NAMALWA (cell line): Measurements from ENCODE around the gene NCOA3.

Experiments
- DNase-seq: peaks from one replicate; pipeline ENCODE4 v3.0.0-alpha.2; 2015; ENCODE audit warnings: low spot score

The NCOA3 gene

DNA sequence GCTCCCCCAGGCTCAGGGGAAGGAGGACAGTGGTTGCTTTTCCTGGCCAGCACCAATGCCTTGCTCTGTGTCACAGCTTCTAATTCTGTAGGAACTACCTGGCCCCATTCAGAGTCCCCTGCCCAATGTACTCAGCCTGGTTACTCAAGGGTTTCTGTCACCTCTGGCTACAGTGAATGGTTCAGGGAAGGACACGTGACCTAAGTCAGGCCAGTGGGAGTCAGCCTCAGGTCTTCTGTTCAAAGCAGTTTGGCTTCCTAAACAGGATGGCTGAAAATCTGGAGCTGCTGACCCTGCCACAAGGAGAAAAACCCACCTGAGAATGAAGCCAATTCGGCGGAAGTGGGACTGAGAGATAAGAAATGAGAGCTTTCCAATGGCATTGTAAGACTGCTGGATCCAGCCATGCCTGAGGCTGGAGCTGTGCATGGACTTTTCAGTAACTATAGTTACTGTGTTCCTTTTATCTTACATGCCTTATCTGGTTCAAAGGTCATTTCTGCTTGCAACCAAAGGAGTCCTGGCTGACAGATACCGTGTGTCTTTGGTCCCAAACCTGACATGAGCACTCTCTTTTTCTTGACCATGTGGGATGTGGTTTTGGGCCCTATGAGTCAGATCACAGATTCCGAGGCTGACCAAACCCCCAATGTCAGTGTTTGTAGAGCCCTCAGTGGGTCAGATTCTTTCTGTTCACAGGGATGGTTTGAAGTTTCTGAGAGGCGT is 179.3 kb downstream of the NCOA3 start:
- no peak for DNase-seq

DNA sequence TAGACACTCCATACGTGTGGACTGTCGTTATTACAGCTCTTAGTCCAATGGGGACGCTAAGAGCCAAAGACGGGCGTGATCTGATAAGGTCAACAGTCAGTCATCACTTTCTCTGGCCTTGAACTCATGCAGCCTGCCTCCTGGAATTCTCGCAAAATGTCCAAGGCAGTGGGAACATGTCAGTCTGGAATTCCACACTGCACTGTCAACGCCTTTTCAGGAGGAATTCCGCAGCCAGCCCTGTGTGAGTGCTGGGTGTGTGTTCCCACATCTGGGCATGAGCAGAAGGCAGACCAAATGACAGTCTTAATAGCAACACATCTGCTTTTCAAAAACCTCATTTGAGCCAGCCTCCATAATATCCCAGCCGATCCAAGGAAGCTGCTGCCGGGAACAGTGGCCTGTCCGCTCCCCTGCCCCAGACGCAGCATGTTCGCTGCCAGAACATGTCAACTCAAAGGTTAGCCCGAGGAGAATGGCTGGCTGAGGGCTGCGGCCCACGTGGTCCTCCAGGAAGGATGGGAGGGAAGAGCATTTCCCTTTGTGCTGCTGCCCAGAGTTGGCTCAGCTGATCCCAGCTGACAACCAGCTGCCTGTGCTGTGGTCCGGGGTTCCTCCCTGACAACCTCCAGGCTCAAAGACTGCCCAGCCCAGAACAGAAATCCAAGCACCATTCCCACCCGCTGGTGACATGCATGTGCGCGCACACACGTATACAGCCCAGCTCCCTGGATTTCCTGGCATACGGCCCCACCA is 180.5 kb downstream of the NCOA3 start:
- DNase-seq: no peak

DNA sequence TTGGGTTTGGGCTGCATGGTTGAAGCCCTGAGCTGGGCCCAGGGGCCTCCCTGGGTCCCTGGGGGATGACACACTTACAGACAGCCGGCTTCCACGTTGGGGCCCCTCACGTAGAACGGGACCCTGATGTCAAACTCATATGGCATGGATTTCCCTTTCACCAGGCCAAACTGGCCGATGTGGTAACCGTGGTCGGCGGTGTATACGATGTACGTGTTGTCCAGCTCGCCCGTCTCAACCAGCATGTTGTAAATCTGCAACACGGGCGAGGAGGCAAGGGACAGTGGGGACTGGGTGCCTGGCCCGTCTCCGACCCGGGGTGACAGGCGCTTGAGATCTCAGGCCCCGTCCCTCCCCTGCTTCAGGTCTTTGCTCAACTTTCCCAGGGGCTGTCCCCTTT is 181.2 kb downstream of the NCOA3 start:
- no peak for DNase-seq

DNA sequence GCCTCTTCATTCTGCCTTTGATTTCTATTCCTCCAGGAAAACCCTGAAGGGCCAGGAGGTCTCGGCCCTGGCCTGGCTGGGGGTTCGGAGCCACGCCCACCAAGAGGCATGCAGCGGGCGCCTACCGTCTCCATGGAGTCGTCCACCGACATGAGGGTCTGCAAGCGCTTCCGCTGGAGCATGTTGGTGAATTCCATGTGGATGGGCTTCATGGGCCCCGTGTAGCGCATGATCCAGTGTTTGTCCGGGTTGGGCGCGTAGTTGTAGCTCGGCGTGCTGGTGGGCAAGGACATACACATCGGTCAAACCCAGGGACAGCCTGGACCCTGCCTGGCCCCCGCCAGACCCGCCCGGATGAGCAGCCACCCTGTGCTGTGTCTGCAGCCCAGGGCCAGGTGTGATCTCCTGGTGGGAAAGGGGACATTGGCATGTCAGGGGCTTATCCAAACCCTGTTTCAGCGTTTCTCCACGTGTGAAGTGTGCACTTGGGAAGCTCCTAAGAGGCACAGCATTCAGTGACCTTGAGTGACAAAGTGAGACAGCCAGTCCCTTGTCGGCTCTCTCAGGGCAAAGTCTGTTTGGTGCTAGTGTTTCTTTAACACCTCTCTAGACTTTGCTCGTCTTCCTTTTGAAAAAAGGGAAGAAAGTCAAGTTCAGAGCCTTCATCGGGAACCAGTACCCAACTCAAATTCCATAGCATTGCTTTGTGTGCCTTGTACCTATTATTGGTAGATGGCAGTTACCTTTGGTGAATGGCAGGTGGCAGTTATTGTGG is 182.8 kb downstream of the NCOA3 start:
- no peak for DNase-seq

DNA sequence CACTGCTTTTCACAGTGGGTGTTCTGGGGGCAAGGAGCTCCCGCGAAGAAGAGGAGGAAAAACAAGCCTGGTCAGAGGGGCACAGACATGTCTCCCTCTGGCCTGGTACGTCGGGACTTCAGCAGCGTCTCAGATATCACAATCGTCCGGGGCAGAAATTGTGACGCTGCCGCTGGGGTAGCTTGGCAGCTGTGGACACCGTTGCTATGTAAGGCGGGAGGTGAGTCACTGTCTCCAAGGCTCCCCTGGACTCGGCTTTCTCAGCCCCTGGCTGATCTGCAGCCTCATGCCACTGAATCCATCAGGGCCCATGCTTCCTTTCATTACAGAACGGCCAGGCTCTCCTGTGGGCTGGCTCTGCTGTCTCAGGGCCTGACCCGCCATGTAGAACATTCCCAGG is 184.9 kb downstream of the NCOA3 start:
- no peak for DNase-seq

DNA sequence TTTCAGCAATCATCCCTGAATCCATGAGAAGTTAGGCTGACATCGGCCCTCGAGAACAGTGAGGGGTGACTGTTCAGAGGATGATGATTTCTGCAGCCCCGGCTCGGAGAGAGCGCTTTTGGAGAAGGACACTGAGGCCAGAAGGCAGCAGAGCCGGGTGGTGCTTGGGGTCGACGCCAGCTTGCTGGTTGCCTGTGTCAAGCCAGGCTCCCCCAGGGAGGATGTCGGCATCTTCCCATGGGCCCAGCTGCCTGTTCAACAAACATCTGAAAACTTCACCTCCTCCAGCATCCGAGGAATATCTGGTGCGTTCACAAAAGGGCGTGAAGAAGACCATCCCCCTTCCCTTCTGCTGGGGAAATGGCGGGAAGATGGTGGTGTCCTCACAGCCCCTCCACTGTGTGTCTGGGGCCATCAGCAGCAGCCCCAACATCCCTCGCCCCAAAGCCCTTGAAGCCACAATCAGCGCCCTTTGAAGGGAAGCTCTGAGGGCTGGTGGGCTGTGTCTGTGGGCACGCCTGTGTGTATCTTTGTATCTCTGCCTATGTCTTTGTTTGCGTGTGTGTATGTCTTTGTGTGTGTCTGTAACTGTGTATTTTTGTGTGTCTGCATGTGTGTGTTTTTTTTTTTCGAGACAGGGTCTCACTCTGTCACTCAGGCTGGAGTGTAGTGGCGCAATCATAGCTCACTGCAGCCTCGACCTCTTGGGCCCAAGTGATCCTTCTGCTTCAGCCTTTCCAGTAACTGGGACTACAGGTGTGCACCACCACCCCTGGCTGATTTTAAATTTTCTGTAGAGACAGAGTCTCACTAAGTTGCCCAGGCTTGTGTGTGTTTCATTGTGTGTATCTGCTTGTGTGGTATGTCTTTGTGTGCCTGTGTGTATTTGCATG is 185.7 kb downstream of the NCOA3 start:
- DNase-seq: no peak

DNA sequence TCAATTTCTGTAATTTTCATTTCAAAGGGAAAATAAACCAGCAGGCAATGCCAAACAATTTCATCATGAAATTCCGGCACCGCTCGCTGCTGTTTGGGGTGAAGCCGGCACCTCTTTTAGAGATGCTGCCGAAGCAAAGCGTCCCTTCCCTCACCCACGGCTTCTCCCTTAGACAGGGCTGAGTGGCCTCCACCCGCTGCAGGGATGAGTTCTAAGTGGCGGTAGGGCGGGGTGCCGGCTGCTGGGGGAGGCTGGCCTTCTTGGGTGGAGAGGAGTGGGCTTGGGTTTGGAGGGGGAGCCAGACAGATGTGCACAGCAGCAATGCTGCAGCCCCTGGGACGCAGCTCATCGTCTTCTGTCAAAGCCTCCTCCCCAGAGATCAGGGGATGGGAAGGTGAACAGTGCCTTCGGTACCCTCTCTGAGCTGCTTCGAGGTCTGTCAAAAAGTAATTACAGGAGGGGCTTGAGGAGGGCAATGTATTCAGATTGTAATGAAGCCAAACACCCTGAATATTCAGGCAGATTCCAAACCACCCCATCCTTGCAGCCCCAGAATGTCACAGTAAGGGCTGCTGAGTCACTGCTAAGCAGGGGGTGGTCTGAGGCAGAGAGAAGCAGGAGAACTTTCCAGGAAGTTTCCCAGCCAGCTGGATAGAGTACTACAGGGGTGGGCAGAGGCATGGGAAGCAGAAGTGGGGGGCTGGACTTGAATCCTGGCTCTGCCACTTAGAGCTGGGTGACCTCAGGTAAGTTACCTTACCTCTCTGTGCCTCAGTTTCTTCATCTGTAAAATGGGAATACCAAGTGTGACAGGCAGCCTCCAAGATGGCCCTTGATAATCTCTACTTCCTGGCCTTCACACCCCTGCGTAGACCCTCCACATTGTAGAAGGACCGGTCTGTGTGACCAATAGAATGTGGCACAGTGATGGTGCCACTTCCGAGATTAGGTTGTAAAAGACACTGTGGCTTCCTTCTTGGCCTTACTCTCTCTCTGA is 187.0 kb downstream of the NCOA3 start:
- DNase-seq: no peak

DNA sequence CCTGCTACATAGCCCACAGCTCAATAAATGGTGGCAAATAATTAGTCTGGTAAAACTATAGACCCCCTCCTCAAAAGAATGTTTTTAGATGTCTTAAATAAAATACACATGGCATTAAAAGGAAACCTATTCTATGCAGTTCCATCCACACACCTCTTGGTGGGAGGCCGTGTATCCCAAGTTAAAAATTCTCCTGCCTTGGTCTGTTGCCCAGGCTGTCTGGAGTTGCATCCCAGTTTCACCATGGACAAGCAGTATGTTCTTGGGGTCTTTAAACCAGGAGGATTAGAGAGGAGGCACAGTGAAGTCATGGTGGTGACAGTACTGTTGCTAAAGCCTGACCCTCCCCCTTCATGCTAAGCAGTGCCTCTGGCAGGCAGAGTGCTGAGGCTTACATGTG is 188.0 kb downstream of the NCOA3 start:
- no peak for DNase-seq

DNA sequence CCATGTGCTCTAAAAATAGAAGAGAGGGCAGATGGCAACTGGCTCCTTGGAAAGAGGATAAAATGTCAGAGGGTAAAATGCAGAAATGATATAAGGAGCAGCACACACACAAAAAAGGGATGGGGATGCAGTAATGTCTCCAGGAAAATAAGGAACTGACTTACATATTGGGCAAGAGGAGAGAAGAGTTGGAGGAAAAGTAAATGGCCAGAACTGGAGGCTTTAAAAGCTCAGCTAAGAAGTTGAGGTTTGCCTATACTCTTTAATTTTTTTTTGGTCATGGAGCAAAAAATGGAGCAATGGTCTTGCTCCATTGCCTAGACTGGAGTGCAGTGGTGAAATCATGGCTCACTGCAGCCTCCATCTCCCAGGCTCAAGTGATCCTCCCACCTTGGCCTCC is 189.9 kb downstream of the NCOA3 start:
- no peak for DNase-seq

DNA sequence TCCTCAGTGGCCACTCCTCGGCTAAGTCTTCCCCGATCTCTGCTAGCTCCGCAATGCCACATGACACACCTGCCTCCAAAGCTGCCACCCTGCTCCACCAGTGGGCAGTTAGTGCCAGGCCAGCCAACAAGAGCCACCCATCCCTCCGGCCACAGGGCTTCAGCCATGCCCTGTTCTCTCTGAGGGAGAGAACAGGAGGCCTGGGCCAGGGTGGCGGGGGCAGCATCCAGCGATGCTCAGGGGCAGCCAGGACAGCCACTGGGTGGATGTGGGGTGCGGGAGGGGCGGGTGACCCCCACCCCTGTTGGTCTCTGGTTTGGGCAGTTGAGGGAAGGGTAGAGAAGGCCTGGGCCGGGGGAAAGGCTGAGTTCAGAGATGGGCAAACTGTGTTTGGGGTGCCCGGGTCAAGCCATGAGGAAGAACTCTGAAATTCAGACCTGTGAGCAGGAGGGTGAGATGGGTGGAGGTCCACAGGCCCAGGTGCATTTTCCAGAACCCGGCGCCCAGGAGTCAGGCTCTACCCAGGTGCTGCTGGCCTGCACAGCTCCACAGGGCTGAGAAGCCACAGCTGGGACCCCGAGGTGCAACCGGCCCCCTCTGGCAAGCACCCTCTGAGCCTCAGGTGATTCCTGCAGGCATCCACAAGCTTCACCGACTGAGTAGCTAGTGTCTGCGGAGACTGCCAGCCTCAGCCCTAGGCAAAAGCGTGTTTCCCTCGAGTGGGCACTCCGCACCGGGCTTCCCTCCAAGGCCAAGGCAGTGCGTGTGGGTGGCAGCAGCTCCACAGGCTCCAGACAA is 192.5 kb downstream of the NCOA3 start:
- DNase-seq: no peak

DNA sequence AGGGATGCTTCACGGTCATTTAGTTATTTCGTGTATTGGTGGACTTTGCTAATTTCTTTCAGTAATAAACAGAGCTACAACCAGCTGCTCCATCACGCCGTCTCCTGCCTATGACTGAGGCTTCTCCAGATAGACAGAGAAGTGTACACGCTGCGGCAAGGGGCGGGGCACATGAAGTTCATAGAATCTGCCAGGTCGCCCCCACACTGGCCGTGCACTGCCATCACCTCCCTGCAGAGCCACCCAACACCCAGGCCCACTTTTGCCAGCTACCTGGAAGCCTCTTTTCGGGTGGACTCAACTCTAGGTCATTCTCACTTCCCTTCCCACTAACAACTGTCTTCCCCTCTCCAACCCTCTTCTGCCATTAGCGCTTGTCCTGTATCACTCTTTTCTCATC is 195.2 kb downstream of the NCOA3 start:
- DNase-seq: no peak

DNA sequence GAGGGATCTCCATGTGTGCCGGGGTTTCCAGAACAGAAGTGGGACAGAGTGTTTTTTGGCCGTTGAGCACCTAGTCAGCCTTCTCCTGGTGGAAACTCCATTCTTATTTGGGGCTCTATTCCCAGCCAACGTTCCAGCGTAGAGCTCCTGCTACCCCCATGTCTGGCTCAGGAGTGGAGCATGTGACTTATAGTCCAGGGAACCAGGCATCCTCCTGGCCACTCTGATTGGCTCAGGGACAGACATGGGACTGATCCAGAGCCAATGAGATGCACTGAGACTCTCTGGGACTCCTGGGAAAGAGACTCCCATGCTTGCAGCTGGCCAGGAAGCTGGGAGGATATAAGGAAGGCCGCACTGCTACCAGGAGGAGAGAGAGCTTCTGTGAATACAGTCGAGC is 196.5 kb downstream of the NCOA3 start:
- no peak for DNase-seq

DNA sequence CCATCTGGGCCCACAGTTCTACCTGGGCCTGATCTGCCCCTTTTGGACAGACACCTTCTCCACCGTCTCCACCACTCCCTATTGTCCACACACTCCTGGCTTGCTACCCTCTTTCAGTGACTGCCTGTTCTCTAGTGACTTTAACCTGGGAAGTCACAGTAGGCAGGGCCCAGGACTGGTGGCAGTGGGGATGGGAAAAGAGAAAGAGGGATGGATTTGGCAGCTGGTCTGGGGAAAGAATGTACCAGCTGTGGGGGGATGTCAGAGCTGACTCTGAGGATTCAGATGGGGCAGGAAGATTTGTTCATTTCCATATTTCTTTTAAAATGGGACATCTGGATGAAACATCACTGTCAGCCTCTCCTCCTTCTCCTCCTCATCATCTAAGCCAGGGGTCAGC is 198.1 kb downstream of the NCOA3 start:
- no peak for DNase-seq

DNA sequence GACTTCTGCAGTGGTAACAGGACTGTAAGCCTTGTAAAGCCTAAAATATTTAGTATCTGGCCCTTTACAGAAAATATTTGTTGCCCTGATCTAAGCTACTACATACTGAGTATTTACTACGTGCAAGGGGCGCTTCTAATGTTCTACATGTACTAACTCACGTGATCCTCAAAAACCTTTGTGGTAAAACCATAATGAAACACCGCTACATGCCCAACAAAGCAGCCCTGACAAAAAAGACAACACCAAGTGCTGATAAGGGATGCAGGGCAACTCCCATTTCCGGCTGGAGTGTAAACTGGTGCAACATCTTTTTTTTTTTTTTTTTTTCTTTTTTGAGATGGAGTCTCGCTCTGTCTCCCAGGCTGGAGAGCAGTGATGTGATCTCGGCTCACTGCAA is 198.6 kb downstream of the NCOA3 start:
- no peak for DNase-seq

DNA sequence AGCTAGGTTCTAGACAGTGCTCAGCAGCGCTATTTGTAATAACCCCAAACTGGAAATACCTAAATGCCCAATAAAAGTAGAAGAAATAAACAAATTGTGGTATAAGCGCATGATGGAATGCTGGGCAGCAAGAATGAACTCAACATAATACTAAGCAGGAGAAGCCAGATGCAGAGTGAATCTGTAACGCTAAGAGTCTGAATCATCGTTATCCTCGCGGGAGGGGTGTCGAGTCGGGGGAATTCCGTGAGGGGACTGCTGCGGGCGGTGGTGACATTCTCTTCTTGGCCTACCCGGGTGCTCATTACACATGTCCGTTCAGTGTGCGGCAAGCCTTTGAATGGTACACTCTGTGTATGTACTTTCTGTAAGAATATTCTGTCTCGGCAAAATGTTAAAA is 199.9 kb downstream of the NCOA3 start:
- DNase-seq: no peak

DNA sequence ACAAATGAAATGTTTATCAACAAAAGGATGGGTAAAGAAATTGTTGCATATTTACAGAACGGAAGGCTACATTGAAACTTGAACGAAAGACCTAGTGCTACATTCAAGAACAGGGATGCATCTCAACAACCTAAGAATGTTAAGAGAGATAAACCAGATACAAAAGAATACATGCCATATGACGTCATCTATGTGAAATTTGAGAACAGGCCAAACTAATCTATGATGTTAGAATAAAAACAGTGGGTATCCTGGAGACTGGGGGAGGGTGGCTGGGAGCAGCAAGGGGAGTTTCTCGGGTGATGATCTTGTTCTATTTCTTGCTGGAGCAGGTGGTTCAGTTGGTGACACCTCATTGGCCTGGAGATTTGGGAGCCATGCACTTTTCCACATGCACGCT is 202.1 kb downstream of the NCOA3 start:
- no peak for DNase-seq

DNA sequence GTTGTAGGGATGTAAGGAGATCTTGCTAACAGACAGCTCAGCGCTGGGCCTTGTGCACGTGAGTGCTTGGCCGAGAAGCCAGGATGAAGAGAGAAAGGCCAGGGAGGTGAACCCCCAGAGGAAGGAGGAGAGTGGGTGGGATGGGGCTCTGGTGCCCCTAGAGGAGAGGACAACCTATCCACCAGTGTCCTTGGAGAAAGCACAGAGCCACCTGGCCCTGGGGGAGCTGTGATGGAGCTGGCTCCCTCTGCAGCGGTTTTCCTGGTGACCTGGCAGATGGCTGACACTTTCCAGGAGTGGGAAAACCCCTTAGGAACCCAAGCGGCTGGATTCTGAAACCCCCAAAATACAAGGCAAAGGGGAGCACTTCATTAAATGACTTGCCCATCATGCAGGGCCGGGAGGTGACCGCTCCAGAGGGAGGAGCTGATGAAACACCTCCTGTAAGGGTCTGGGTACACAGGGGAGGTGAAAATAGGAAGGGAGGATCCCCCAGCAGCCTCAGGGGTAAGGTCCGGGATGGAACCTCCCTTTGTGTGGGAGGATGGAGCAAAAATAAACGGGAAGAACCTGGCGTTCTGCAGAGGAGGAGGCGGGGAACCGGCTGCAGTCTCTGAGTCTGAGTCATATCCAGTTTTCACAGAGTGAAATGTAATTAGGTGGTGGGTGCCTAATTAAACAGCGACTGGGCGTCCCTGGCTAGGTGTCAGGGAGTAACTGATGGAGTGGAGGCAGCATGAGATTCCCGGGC is 203.2 kb downstream of the NCOA3 start:
- no peak for DNase-seq

DNA sequence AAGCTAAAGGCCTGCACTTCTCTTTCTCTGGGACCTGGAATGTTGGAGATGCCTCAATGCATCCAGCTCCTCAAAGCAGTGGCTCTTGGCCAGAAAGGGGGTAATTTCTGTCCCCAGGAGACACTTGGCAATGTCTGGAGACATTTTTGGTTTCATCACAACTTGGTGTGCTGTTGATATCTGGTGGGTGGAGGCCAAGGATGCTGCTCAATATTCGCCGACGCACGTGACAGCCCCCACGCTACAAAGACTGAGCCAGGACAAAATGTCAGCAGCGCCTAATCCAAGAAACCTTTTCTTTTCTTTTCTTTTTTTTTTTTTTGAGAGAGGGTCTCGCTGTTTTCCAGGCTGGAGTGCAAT is 203.8 kb downstream of the NCOA3 start:
- no peak for DNase-seq

DNA sequence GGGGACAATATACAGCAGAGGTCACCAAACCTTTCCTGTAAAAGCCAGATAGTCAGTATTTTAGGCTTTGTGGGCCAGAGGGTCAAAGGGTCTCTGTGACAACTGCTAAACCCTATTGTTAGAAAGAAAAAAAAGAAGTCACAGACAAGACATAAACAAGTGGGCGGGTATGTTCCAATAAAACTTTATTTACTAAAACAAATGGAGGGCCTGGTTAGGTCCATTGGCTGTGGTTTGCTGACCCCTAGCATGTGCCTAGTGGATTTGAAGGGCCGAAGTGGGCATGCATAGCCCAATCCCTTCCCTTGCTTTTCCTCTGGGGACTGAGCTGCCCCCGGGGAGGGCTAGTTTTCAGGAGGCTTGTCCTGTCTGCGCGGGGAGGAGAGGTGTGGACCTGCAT is 204.7 kb downstream of the NCOA3 start:
- DNase-seq: no peak
